Mammary epithelial cell (primary cell): ENCODE results near the gene TMEM63A.

Experiments
- CTCF ChIP-seq, 2 donors: IDR thresholded peaks in 1 of 2; conservative IDR thresholded peaks in 1 of 2; 2 replicates each; pipeline ENCODE4 v1.5.1; 2011 to 2012; ENCODE audit warnings: inconsistent platforms in 2 of 2, low read length in 2 of 2, mild to moderate bottlenecking in 2 of 2, control low read depth in 1 of 2, low read depth in 1 of 2; ENCODE audit not compliant: insufficient read depth in 1 of 2; ENCODE audit errors: extremely low read depth in 1 of 2
- EZH2 ChIP-seq: IDR thresholded peaks from 2 replicates; pipeline ENCODE4 v1.6.1; 2012; ENCODE audit warnings: low read length, inconsistent platforms, borderline replicate concordance

GRCh38 chr1:225852413-225853124 lies 29.6 kb downstream of the TMEM63A start:
- TF ChIP-seq CTCF (conservative IDR thresholded peaks at IDR 0.05 in 1 of 2, IDR thresholded peaks at IDR 0.05 in 1 of 2; ENCODE audit: extremely low read depth in 1 of 2, insufficient read depth in 1 of 2, low read depth in 1 of 2, low read length in 2 of 2) (no peak), EZH2 (no peak)
